Ectodermal cell (in vitro differentiated cells): Measurements from ENCODE around the gene THSD4.

Source experiments
- H3K27ac ChIP-seq: 2 replicates; pipeline ENCODE4 v1.7.0; 2013; ENCODE audit warnings: mild to moderate bottlenecking, low read depth, low read length; ENCODE audit not compliant: insufficient read depth, poor library complexity, severe bottlenecking
- H3K27me3 ChIP-seq: 2 replicates; pipeline ENCODE4 v1.7.0; 2013; ENCODE audit warnings: mild to moderate bottlenecking, low read length; ENCODE audit not compliant: insufficient read depth, control insufficient read depth, poor library complexity, severe bottlenecking
- H3K36me3 ChIP-seq: one replicate; pipeline ENCODE4 v1.7.0; 2013; ENCODE audit warnings: low read length; ENCODE audit not compliant: control insufficient read depth, insufficient read depth
- H3K4me1 ChIP-seq: one replicate; pipeline ENCODE4 v1.7.0; 2013; ENCODE audit warnings: low read length; ENCODE audit not compliant: control insufficient read depth, insufficient read depth
- H3K4me3 ChIP-seq: 2 replicates; pipeline ENCODE4 v1.7.0; 2013; ENCODE audit warnings: low read depth, low read length, control low read depth; ENCODE audit not compliant: insufficient read depth
- H3K9me3 ChIP-seq: 2 replicates; pipeline ENCODE4 v1.7.0; 2013; ENCODE audit warnings: mild to moderate bottlenecking, low read length, moderate library complexity; ENCODE audit not compliant: control insufficient read depth
- WGBS, 2 experiments: methylation state at CpG; one replicate each; pipeline ENCODE4 v1.1.7; 2013; ENCODE audit warnings: missing lambda C conversion rate in 2 of 2; 5-methylcytosine and 5-hydroxymethylcytosine counted together

The THSD4 gene

GRCh38 chr15:71780115-71780976 lies 665.1 kb downstream of the THSD4 start:
- H3K27ac ChIP-seq, result no peak overlapping the region
- no peaks in the 10 kb centered on the region for H3K36me3 ChIP-seq
- peaks cover 4% of the 10 kb centered on the region for H3K4me1 ChIP-seq
- no peaks in the 10 kb centered on the region for H3K9me3 ChIP-seq
- H3K27me3 ChIP-seq, result no peaks in the 10 kb centered on the region
- no peak overlapping the region for H3K4me3 ChIP-seq
- WGBS, 2 experiments, result 45 to 48% methylated on average over 10 to 12 of the region's 13 CpGs

- Histone ChIP-seq H3K4me1 (peaks cover 4% of the 10 kb centered on the region), H3K27ac (no peak overlapping the region), H3K36me3 (no peaks in the 10 kb centered on the region), H3K9me3 (no peaks in the 10 kb centered on the region), H3K27me3 (no peaks in the 10 kb centered on the region), H3K4me3 (no peak overlapping the region)
- 92 to 94% methylated on average over 9 of the region's 9 CpGs for WGBS, 2 experiments
Measured at GRCh38 chr15:71781179-71781964, 666.1 kb downstream of the THSD4 start.

- 89 to 94% methylated on average over 8 of the region's 8 CpGs for WGBS, 2 experiments
- Histone ChIP-seq H3K9me3 (no peaks in the 10 kb centered on the region), H3K4me1 (peaks cover 4% of the 10 kb centered on the region), H3K36me3 (no peaks in the 10 kb centered on the region), H3K27me3 (no peaks in the 10 kb centered on the region), H3K27ac (no peak overlapping the region), H3K4me3 (no peak overlapping the region)
Measured at GRCh38 chr15:71781965-71782265, 666.6 kb downstream of the THSD4 start.

GRCh38 chr15:71782422-71783165 lies 667.3 kb downstream of the THSD4 start:
- H3K27ac ChIP-seq, result no peak overlapping the region
- 89 to 91% methylated on average over 9 to 10 of the region's 10 CpGs for WGBS, 2 experiments
- H3K4me3 ChIP-seq, result no peak overlapping the region
- H3K27me3 ChIP-seq, result no peaks in the 10 kb centered on the region
- H3K4me1 ChIP-seq, result peaks cover 4% of the 10 kb centered on the region
- no peaks in the 10 kb centered on the region for H3K36me3 ChIP-seq
- H3K9me3 ChIP-seq, result no peaks in the 10 kb centered on the region

GRCh38 chr15:71784719-71785118 lies 669.4 kb downstream of the THSD4 start:
- Histone ChIP-seq H3K9me3 (no peaks in the 10 kb centered on the region), H3K36me3 (no peaks in the 10 kb centered on the region), H3K27me3 (no peaks in the 10 kb centered on the region), H3K27ac (no peak overlapping the region), H3K4me1 (peaks cover 4% of the 10 kb centered on the region), H3K4me3 (no peak overlapping the region)
- WGBS, 2 experiments, result 84 to 86% methylated on average over 6 of the region's 6 CpGs

- Histone ChIP-seq H3K9me3 (no peaks in the 10 kb centered on the region), H3K27ac (no peak overlapping the region), H3K4me1 (no peaks in the 10 kb centered on the region), H3K4me3 (no peak overlapping the region), H3K36me3 (no peaks in the 10 kb centered on the region), H3K27me3 (no peaks in the 10 kb centered on the region)
- WGBS, 2 experiments, result 94 to 98% methylated on average over 2 of the region's 2 CpGs
Measured at GRCh38 chr15:71785996-71786395, 670.7 kb downstream of the THSD4 start.

GRCh38 chr15:71786673-71787072 lies 671.4 kb downstream of the THSD4 start:
- Histone ChIP-seq H3K27me3 (no peaks in the 10 kb centered on the region), H3K4me1 (no peaks in the 10 kb centered on the region), H3K36me3 (no peaks in the 10 kb centered on the region), H3K4me3 (no peak overlapping the region), H3K9me3 (no peaks in the 10 kb centered on the region), H3K27ac (no peak overlapping the region)
- 86 to 91% methylated on average over 7 of the region's 7 CpGs for WGBS, 2 experiments

GRCh38 chr15:71788646-71789579 lies 673.6 kb downstream of the THSD4 start:
- H3K4me1 ChIP-seq, result no peaks in the 10 kb centered on the region
- 93% methylated on average over 14 to 15 of the region's 15 CpGs for WGBS, 2 experiments
- no peaks in the 10 kb centered on the region for H3K9me3 ChIP-seq
- H3K27me3 ChIP-seq, result no peaks in the 10 kb centered on the region
- no peak overlapping the region for H3K27ac ChIP-seq
- no peak overlapping the region for H3K4me3 ChIP-seq
- no peaks in the 10 kb centered on the region for H3K36me3 ChIP-seq

GRCh38 chr15:71789616-71790015 lies 674.3 kb downstream of the THSD4 start:
- no peak overlapping the region for H3K27ac ChIP-seq
- no peak overlapping the region for H3K4me3 ChIP-seq
- no peaks in the 10 kb centered on the region for H3K9me3 ChIP-seq
- H3K4me1 ChIP-seq, result no peaks in the 10 kb centered on the region
- 95 to 96% methylated on average over 6 of the region's 6 CpGs for WGBS, 2 experiments
- no peaks in the 10 kb centered on the region for H3K27me3 ChIP-seq
- no peaks in the 10 kb centered on the region for H3K36me3 ChIP-seq
